NOMO-1 treated with dmso at 0.1 percent for 144 hours (cell line): Measurements from ENCODE around the gene ADAMTS20.
"Not testable (repeated sequence)": the region's sequence is repeated elsewhere in the genome, so short reads cannot be mapped to it uniquely, and the experiment has no call there.

Source experiments
- DNase-seq: peaks from one replicate; lab custom pipeline; 2025; ENCODE audit not compliant: unreplicated experiment; lab: John Stamatoyannopoulos, UW

Gene ADAMTS20

GRCh38 chr12:43551971-43552559 lies at the start of gene ADAMTS20:
ADAMTS20 (minus strand) TSS chr12:43552203; CDS start chr12:43551921, 282 bp downstream.
- DNase-seq = no peak

- DNase-seq = no peak
Observed at GRCh38 chr12:43599708-43600107, 47.7 kb upstream of the ADAMTS20 start.

- DNase-seq = no peak
Observed at GRCh38 chr12:43599066-43599465, 47.1 kb upstream of the ADAMTS20 start.

- no peak for DNase-seq
Observed at GRCh38 chr12:43590307-43590706, 38.3 kb upstream of the ADAMTS20 start.

- no peak for DNase-seq
Observed at GRCh38 chr12:43586646-43587245, 34.7 kb upstream of the ADAMTS20 start.

- DNase-seq = no peak
Observed at GRCh38 chr12:43585676-43586075, 33.7 kb upstream of the ADAMTS20 start.

- no peak for DNase-seq
Observed at GRCh38 chr12:43580601-43581000, 28.6 kb upstream of the ADAMTS20 start.

- DNase-seq = no peak
Observed at GRCh38 chr12:43579206-43579605, 27.2 kb upstream of the ADAMTS20 start.

- no peak for DNase-seq
Observed at GRCh38 chr12:43578782-43579181, 26.8 kb upstream of the ADAMTS20 start.

GRCh38 chr12:43577381-43577780 lies 25.4 kb upstream of the ADAMTS20 start:
- no peak for DNase-seq

GRCh38 chr12:43576162-43576561 lies 24.2 kb upstream of the ADAMTS20 start:
- no peak for DNase-seq

- no peak for DNase-seq
Observed at GRCh38 chr12:43571885-43572284, 19.9 kb upstream of the ADAMTS20 start.

- DNase-seq = no peak
Observed at GRCh38 chr12:43556057-43556456, 4.1 kb upstream of the ADAMTS20 start.

- no peak for DNase-seq
Observed at GRCh38 chr12:43551279-43551970, 578 bp downstream of the ADAMTS20 start.

- no peak for DNase-seq
Observed at GRCh38 chr12:43550831-43551271, 1.2 kb downstream of the ADAMTS20 start.

GRCh38 chr12:43544703-43545102 lies 7.3 kb downstream of the ADAMTS20 start:
- no peak for DNase-seq

GRCh38 chr12:43540470-43540869 lies 11.5 kb downstream of the ADAMTS20 start:
- no peak for DNase-seq

GRCh38 chr12:43537675-43538074 lies 14.3 kb downstream of the ADAMTS20 start:
- DNase-seq = not testable (repeated sequence)

- DNase-seq = no peak
Observed at GRCh38 chr12:43516045-43516444, 36.0 kb downstream of the ADAMTS20 start.

- DNase-seq = no peak
Observed at GRCh38 chr12:43501703-43502102, 50.3 kb downstream of the ADAMTS20 start.

GRCh38 chr12:43493261-43493797 lies 58.7 kb downstream of the ADAMTS20 start:
- DNase-seq = no peak
